Ramos (cell line): ENCODE data around the gene OGFR.

Experiments
- in situ Hi-C: fragments of 300-500 bp; cut with MboI; formaldehyde crosslinking; loops from one replicate; pipeline ENCODE4 v1.14.3; 2022; ENCODE audit warnings: low sequenced_read_pairs; ENCODE audit not compliant: unreplicated experiment

OGFR gene

GRCh38 chr20:62811720-62812119, 7.1 kb downstream of the OGFR start:
- in situ Hi-C loops = no loop called here

GRCh38 chr20:62812181-62812906, 7.7 kb downstream of the OGFR start:
- in situ Hi-C loops = no loop called here

- in situ Hi-C loops = no loop called here
Observed at GRCh38 chr20:62812907-62813200, 8.2 kb downstream of the OGFR start.

GRCh38 chr20:62813588-62813987, 9.0 kb downstream of the OGFR start:
- in situ Hi-C loops = no loop called here

- in situ Hi-C loops = no loop called here
Observed at GRCh38 chr20:62814060-62814708, 9.5 kb downstream of the OGFR start.

GRCh38 chr20:62814709-62815065, 10.1 kb downstream of the OGFR start:
- in situ Hi-C loops = no loop called here

- in situ Hi-C loops = no loop called here
Observed at GRCh38 chr20:62815066-62815991, 10.7 kb downstream of the OGFR start.

- in situ Hi-C loops = no loop called here
Observed at GRCh38 chr20:62816031-62816883, 11.6 kb downstream of the OGFR start.

GRCh38 chr20:62816884-62817873, 12.5 kb downstream of the OGFR start, which contains the start of gene COL9A3:
COL9A3 (plus strand) TSS chr20:62817050; CDS start chr20:62817065, 15 bp downstream.
- in situ Hi-C loops = no loop called here

GRCh38 chr20:62817975-62818591, 13.4 kb downstream of the OGFR start:
- in situ Hi-C loops = no loop called here

GRCh38 chr20:62818592-62819493, 14.2 kb downstream of the OGFR start:
- in situ Hi-C loops = no loop called here

- in situ Hi-C loops = no loop called here
Observed at GRCh38 chr20:62819494-62820174, 15.0 kb downstream of the OGFR start.

GRCh38 chr20:62820208-62820961, 15.8 kb downstream of the OGFR start:
- in situ Hi-C loops = no loop called here

- in situ Hi-C loops = no loop called here
Observed at GRCh38 chr20:62820962-62821725, 16.5 kb downstream of the OGFR start.

- in situ Hi-C loops = no loop called here
Observed at GRCh38 chr20:62821726-62822210, 17.1 kb downstream of the OGFR start.
